Measurements from ENCODE around the gene ADCY10. TPM values are rescaled to one million over a fixed set of nuclear protein-coding genes. Genes with fewer than 3 reads are reported as not detected.

The ADCY10 gene
- total and polyA plus RNA-seq, 2 donors (not counting 3 experiments of a cell fraction or from before 2014, with no cell fraction given) = not detected

DNA sequence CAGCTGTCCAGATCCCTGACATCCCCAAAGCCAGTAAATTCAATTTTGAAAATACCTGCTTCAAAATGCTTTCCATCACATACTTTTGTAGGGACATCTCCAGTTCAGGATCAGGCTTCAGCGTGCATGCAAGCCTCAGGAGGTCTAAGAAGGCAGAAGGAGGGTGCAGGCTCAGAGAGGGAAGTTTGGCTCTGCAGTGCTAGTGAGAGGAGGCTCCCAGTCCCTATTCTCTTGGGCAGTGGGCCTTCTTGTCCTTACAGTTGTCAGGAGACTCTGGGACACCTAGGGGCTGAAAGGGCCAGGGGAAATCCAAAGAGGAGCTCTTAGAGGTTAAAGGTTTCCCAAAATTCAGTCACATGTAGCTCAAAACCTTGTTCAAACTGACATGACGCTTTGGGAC lies 20.1 kb downstream of the ADCY10 start:
- no peaks in the 10 kb centered on the region for H3K27me3 ChIP-seq (ENCODE audit: control insufficient read depth in 2 of 2, insufficient read depth in 2 of 2, low read length in 2 of 2)
- ChIA-PET CTCF (interaction anchor here (0.6 to 1.5 kb wide), 4 partner anchors 9 to 618 kb away, joined by 3 to 4 read pairs (median 3); no protein-coding TSS in a partner anchor), POLR2A (no interaction called here)
- H2AFZ ChIP-seq (ENCODE audit: low read depth, low read length) = no peak overlapping the region
- no peaks in the 10 kb centered on the region for H3K36me3 ChIP-seq (ENCODE audit: control insufficient read depth in 2 of 2, extremely low read depth in 1 of 2, insufficient read depth in 2 of 2, low read length in 2 of 2)
- intact Hi-C loops (cut with micrococcal nuclease) (no loop called here), dilution Hi-C loops (cut with MboI; ENCODE audit: extremely low pct_ligation_motif_present, low sequenced_read_pairs) (no loop called here)
- no peaks in the 10 kb centered on the region for H4K20me1 ChIP-seq (replicated peaks; ENCODE audit: control insufficient read depth, extremely low read depth, insufficient read depth, low read length)
- no peaks in the 10 kb centered on the region for H3K4me1 ChIP-seq (ENCODE audit: control insufficient read depth, extremely low read depth, insufficient read depth, low read length)
- H3K79me2 ChIP-seq (ENCODE audit: control insufficient read depth, insufficient read depth, low read length) = no peaks in the 10 kb centered on the region
- TF ChIP-seq MYC (IDR thresholded peaks at IDR 0.05; ENCODE audit: low read depth, low read length) = no peak
- TF ChIP-seq, protein P1, sequence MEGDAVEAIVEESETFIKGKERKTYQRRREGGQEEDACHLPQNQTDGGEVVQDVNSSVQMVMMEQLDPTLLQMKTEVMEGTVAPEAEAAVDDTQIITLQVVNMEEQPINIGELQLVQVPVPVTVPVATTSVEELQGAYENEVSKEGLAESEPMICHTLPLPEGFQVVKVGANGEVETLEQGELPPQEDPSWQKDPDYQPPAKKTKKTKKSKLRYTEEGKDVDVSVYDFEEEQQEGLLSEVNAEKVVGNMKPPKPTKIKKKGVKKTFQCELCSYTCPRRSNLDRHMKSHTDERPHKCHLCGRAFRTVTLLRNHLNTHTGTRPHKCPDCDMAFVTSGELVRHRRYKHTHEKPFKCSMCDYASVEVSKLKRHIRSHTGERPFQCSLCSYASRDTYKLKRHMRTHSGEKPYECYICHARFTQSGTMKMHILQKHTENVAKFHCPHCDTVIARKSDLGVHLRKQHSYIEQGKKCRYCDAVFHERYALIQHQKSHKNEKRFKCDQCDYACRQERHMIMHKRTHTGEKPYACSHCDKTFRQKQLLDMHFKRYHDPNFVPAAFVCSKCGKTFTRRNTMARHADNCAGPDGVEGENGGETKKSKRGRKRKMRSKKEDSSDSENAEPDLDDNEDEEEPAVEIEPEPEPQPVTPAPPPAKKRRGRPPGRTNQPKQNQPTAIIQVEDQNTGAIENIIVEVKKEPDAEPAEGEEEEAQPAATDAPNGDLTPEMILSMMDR (IDR thresholded peaks at IDR 0.05; ENCODE audit: extremely low read depth in 1 of 2, insufficient read depth in 1 of 2, low read depth in 1 of 2, low read length in 2 of 2) = no peak
- no peak overlapping the region for H3K27ac ChIP-seq (ENCODE audit: insufficient read depth, low read depth, low read length)
- no peak overlapping the region for H3K4me3 ChIP-seq (replicated peaks in 1 of 3; ENCODE audit: insufficient read depth in 1 of 3, low read depth in 1 of 3, low read length in 3 of 3)
- H3K9me3 ChIP-seq (replicated peaks; ENCODE audit: control insufficient read depth, insufficient read depth, low read length) = no peaks in the 10 kb centered on the region
- no peaks in the 10 kb centered on the region for H3K9me1 ChIP-seq (replicated peaks; ENCODE audit: control insufficient read depth, extremely low read depth, insufficient read depth, low read length)
- H3K9ac ChIP-seq (replicated peaks; ENCODE audit: extremely low read depth, insufficient read depth, low read length) = no peak overlapping the region
- H3K4me2 ChIP-seq (ENCODE audit: insufficient read depth, low read length) = no peak overlapping the region
- FAIRE-seq = no peak
- no TSS peak for BruUV-seq (replicated peaks)
- no peak for DNase-seq (ENCODE audit: low read depth, low spot score)

GRCh38 chr1:167890400-167890799 lies 23.5 kb downstream of the ADCY10 start:
- no peaks in the 10 kb centered on the region for H3K79me2 ChIP-seq (ENCODE audit: control insufficient read depth, insufficient read depth, low read length)
- H3K4me1 ChIP-seq (ENCODE audit: control insufficient read depth, extremely low read depth, insufficient read depth, low read length) = no peaks in the 10 kb centered on the region
- H3K9ac ChIP-seq (replicated peaks; ENCODE audit: extremely low read depth, insufficient read depth, low read length) = no peak overlapping the region
- TF ChIP-seq, protein P2, sequence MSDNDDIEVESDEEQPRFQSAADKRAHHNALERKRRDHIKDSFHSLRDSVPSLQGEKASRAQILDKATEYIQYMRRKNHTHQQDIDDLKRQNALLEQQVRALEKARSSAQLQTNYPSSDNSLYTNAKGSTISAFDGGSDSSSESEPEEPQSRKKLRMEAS (IDR thresholded peaks at IDR 0.05; ENCODE audit: insufficient read depth, insufficient read length) = no peak
- TF ChIP-seq JUN (IDR thresholded peaks at IDR 0.05; ENCODE audit: borderline replicate concordance, insufficient read depth, insufficient read length, low read depth) (no peak), POLR2A (IDR thresholded peaks at IDR 0.05; ENCODE audit: low read depth, low read length) (no peak), MYC (IDR thresholded peaks at IDR 0.05; ENCODE audit: low read depth, low read length) (no peak), EZH2 (IDR thresholded peaks at IDR 0.05; ENCODE audit: borderline replicate concordance, low read depth, low read length, severe bottlenecking) (no peak), FOS (IDR thresholded peaks at IDR 0.05; ENCODE audit: borderline replicate concordance, insufficient read depth, low read length) (no peak), GATA2 (IDR thresholded peaks at IDR 0.05; ENCODE audit: insufficient read depth, insufficient read length, low read depth, low read length) (no peak), POLR2AphosphoS5 (IDR thresholded peaks at IDR 0.05; ENCODE audit: insufficient read depth, low read depth, low read length) (no peak)
- TF ChIP-seq, protein P1 (IDR thresholded peaks at IDR 0.05; ENCODE audit: extremely low read depth in 1 of 2, insufficient read depth in 1 of 2, low read depth in 1 of 2, low read length in 2 of 2) = no peak
- no peaks in the 10 kb centered on the region for H3K9me1 ChIP-seq (replicated peaks; ENCODE audit: control insufficient read depth, extremely low read depth, insufficient read depth, low read length)
- ChIA-PET CTCF (no interaction called here), POLR2A (no interaction called here)
- FAIRE-seq (no peak), DNase-seq (ENCODE audit: low read depth, low spot score) (no peak)
- no peak overlapping the region for H3K27ac ChIP-seq (ENCODE audit: insufficient read depth, low read depth, low read length)
- no peaks in the 10 kb centered on the region for H3K36me3 ChIP-seq (ENCODE audit: control insufficient read depth in 2 of 2, extremely low read depth in 1 of 2, insufficient read depth in 2 of 2, low read length in 2 of 2)
- H3K9me3 ChIP-seq (replicated peaks; ENCODE audit: control insufficient read depth, insufficient read depth, low read length) = no peaks in the 10 kb centered on the region
- no peaks in the 10 kb centered on the region for H3K27me3 ChIP-seq (ENCODE audit: control insufficient read depth in 2 of 2, insufficient read depth in 2 of 2, low read length in 2 of 2)
- intact Hi-C loops (cut with micrococcal nuclease) (no loop called here), dilution Hi-C loops (cut with MboI; ENCODE audit: extremely low pct_ligation_motif_present, low sequenced_read_pairs) (no loop called here)
- no peak overlapping the region for H3K4me2 ChIP-seq (ENCODE audit: insufficient read depth, low read length)
- no peak overlapping the region for H3K4me3 ChIP-seq (replicated peaks in 1 of 3; ENCODE audit: insufficient read depth in 1 of 3, low read depth in 1 of 3, low read length in 3 of 3)
- H4K20me1 ChIP-seq (replicated peaks; ENCODE audit: control insufficient read depth, extremely low read depth, insufficient read depth, low read length) = no peaks in the 10 kb centered on the region
- H2AFZ ChIP-seq (ENCODE audit: low read depth, low read length) = no peak overlapping the region
- no TSS peak for BruUV-seq (replicated peaks)
